EH (cell line): ENCODE measurements around the gene EYS.
"Not testable (repeated sequence)": the region's sequence is repeated elsewhere in the genome, so short reads cannot be mapped to it uniquely, and the experiment has no call there.

ENCODE experiments used
- DNase-seq: peaks from one replicate; pipeline ENCODE4 v3.0.0-alpha.2; 2015; ENCODE audit warnings: low read depth

The EYS gene

DNA sequence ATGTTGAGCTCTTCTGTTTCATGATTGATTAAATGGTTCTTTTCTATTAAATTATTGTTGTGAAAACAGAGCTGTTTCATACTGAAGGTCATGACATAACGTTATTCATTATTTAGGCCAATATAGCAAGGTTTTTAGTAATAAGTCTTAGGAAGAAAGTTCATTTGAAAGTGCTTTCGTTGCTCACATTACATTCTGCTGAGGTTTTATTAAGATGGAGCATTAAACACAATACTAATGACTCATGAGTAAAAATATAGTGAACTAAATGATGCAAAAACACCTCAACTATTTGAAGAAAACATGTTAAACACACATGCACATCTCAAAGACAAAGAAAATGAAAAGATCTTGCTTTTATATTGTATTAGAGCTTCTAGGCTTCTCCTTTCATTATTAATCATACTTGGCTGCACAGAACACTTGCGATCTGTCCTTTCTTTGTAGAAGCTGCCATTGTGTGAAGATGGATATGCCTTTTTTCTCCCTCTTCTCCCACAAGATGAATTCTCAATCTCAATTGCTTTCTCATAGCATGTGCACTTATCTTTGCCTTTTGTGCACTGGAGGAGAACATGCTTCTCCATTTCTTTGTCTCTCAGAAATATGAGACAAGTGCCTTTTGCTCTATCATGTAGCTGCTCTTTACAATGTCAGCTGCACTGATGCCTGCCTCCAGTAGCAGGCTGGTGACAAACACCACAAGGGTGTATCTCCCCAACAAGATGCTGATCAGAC lies 1759.1 kb downstream of the EYS start:
- no peak for DNase-seq

DNA sequence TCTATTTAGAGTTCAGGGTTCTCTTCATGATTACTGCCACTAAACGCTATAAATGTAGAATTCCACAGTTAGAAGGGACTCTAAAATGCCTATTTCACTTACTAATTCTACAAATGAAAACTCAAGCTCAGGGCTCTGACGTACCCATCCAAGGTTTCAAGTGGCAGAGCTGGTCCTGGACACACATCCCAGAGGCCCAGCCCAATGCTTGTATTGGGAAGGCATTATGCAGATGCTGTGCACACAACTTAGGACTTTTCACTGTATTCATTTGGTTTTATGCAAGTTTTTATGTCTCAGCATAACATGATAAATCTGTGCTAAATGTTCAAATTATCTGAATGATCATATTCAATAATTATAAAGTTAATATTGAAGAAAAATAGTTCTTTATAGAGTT lies 1761.0 kb downstream of the EYS start:
- DNase-seq: no peak

DNA sequence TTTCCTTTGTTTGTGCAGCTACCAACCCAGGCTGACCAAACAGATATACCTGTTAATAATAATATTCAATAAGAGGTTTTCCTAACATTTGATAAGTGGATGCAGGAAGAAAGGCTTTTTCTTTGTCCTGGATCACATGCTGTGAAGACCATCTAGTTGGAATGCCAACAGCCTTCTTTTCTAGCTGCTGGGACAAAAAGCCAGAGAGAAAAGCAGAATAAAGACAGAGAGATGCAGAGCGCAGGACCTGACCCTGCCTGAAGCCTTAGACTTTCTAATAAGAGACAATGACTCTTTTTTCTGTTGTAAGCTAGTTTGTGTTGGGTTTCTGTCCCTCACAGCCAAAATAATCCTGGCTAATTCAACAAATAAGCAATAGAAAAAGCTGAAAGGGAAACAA lies 1763.2 kb downstream of the EYS start:
- no peak for DNase-seq

GRCh38 chr6:63941747-63942470 lies 1765.1 kb downstream of the EYS start:
- no peak for DNase-seq

- DNase-seq: no peak
Observed at GRCh38 chr6:63940056-63940455, 1767.0 kb downstream of the EYS start.

DNA sequence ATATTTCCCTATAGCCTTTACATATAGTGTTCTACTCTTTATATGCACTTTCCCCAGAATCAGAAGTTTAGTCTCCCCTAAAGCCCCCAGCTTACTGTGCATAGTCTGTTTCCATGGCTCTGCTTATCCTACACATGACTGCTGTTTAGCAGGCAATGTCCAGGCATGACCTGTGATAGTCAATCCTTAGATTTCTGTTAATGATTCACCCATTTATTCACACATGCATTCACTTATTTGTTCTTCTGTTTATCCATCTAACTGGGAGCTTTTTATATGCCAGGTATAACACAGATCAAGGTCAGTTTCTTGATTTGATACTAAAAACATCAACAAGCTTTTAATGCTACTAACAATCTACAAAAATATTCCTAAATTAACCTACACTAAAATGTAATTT lies 1770.6 kb downstream of the EYS start:
- DNase-seq: no peak

- no peak for DNase-seq
Observed at GRCh38 chr6:63935732-63936131, 1771.3 kb downstream of the EYS start.

DNA sequence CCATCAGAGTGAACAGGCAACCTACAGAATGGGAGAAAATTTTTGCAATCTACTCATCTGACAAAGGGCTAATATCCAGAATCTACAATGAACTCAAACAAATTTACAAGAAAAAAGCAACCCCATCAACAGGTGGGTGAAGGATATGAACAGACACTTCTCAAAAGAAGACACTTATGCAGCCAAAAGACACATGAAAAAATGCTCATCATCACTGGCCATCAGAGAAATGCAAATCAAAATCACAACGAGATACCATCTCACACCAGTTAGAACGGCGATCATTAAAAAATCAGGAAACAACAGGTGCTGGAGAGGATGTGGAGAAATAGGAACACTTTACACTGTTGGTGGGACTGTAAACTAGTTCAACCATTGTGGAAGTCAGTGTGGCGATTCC lies 1773.1 kb downstream of the EYS start:
- not testable (repeated sequence) for DNase-seq

DNA sequence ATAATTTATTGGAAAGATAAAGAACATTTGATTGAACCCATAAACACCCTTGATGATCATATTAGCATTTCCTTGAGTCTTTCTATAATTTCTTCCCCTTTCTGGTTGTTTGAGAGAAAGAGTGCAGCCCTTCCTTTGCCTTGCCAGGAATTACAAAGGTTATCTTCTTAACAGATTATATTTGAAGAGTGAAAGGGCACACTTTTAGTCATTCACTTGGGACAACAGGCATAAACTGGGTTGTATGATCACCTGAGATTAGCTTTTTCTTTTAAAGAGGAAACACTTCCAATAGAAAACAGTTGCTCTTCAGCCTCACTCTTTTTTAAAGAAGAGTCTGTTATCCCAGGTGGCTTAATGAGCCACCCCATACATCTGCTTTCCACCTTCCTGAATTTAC lies 1776.2 kb downstream of the EYS start:
- no peak for DNase-seq

DNA sequence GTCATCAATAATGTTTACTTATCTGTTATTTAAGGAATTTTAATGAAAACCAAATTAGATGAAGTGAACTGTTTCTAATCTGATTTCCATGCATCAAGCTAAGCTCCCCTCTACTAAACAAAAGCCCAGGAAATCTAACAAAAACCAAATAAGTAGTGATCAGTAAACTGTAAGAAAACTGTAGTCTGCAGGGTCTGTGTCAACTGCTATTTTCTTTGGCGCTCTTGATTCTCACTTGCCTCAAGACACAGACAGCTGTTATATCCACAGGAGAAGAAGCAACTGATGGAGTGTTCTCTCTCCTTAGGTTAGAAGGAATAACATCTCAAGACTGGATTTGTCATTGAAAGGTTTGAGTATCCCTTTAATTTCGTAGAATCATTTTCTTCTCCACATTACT lies 1777.9 kb downstream of the EYS start:
- DNase-seq: no peak

GRCh38 chr6:63928613-63929012 lies 1778.4 kb downstream of the EYS start:
- DNase-seq: no peak

GRCh38 chr6:63926950-63927927 lies 1779.8 kb downstream of the EYS start:
- DNase-seq: no peak

DNA sequence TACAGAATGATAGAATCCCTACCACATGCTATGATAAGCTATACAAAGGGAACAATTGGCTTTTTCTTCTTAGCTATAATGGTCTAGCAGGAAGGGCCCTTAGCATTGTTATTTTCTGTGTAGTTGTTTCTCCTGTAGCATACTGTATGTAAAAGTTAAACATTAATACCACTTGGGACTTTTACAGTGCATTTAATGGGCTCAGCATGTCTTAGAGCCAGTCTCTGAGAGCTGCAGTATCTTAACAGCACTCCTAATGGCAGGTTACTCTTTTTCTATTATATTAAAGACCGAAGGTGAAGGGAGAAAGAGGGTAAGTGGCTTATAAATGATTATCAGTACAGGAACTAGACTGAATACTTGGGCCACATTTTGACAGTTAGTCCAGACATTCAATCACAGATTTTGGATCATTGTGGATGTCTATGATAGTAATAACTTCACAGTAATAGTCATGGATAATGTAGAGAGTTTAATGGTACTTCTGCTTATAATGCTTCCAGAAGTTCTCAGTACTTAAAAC lies 1780.7 kb downstream of the EYS start:
- no peak for DNase-seq

- peak; percentile 21 for DNase-seq
Observed at GRCh38 chr6:63923139-63923739, 1783.8 kb downstream of the EYS start.

DNA sequence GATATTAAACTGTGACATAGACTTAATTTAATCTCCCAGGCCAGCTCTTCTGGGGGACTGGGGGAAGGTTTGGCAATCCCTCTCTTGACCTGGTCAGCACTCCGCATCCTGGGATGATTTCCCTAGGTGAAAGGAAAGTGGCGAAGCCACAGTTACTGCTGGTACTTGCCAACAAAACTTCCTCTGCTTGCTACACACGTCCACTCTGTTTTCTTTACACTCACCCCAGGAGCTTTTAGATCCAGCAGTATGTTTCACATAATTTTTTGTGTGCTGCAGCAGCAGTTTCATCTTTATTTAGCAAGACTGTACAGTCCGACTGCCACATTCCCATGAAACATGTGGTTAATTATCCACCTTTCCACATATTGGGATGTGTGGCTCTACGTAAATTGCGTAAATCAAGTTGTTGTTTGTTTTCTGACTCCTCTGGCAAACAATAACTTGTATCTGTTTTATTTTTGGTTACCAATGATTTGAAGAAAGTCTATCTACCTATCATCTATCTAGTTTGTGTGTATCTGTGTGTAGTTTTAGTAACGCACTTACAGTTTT lies 1787.4 kb downstream of the EYS start:
- DNase-seq: no peak

GRCh38 chr6:63912887-63913286 lies 1794.1 kb downstream of the EYS start:
- no peak for DNase-seq

DNA sequence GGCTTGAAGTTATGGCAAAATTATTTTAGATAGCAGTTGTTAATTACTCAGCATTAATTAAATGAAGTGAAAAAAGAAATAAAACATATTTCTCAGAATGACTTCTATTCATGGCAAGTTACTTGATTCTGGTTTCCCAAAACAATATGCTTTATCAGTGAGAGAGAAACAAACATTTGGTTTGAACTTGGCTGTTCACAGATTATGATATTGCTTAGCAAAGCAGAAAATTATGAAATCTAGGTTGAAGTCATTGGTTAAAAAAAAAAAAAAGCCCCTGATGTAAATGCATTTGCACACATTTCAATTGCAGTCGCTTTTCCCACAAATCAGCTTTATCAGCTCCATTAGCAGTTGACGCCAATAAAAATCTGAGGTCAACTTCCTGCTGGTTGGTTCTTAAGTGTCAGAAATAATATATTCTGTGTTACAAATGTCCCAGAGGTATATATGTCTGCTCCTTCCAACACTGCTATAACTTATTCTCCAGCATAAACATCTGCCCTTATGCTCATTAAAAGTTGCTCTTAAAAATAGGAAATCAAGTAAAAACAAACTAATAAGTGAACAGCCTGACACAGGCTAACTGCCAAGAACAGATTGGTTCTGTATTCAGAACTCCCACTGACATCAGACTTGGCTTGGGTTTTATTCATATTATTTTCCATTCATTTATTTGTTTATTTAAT lies 1796.0 kb downstream of the EYS start:
- DNase-seq: no peak

DNA sequence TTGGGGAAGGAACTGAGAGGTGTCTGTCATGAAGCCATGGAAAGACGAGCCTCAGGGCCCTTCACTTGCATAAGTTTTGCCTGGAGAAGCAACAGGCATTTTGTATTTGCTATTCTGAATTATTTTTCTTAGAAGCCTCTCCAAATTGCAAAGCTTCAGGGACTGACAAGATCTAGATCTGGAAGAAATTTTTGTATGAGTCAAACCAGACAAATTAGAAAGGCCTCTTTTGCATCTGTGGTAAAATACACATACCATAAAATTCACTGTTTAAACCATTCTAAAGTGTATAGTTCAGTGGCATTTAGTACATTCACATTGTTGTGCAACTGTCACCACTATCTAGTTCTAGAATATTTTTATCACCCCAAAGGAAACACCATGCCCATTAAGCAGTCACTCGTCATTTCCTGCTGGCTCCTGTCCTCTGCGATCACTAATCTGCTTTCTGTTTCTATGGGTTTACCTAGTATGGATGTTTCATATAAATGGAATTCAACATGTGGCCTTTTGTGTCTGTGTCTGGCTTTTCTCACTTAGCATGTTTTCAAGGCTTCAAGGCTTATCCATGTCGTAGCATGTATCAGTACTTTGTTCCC lies 1802.3 kb downstream of the EYS start:
- DNase-seq: peak; percentile 68

DNA sequence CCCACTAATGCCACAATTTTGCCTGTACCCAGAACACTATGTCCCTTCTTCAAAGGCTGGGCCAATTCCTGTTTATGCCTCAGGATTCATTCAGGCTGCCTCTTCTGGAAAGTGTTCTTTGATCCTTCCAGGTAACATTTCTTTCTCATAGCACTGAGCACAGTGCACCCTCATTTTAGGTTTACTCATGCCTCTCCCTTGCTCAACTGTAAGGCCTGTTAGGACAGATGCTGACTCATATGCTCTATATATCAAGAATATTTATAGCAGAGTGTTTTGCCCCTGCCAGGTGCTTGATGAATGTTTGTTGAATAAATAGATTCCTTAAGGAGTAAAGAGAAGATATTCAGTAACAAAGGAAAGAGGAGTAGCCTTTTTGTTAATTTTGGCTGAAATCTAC lies 1807.5 kb downstream of the EYS start:
- no peak for DNase-seq

GRCh38 chr6:63897952-63898351 lies 1809.1 kb downstream of the EYS start:
- no peak for DNase-seq

DNA sequence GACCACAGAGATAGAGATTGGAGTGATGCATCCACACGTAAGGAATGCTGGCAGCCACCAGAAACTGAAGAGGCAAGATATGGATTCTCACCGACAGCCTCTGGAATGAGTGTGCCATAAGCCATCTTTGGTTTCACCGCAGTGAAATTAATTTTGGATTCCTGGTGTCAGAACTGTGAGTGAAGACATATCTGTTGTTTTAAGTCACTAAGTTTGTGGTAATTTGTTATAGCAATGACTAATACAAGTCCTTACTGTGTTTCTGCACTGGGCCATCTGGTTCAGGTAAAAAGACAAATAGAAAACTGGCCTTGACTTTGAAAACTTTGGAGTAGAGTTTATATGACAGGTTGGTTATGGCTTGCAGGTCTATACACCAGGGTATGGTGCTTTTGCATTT lies 1809.6 kb downstream of the EYS start:
- DNase-seq: peak; percentile 11
